Chondrocyte (in vitro differentiated cells): Measurements from ENCODE around the gene TNRC6C. TPM values are rescaled to one million over a fixed set of nuclear protein-coding genes. Genes with fewer than 3 reads are reported as not detected.

Experiments used
- DNase-seq: peaks from one replicate; pipeline ENCODE4 v3.0.0; 2021; ENCODE audit warnings: mixed read lengths, low spot score
- H3K27ac Mint-ChIP-seq: one replicate; pipeline ENCODE4 v1.8.0; 2021; ENCODE audit warnings: mild to moderate bottlenecking, moderate library complexity, mixed read lengths; ENCODE audit not compliant: unreplicated experiment
- H3K27me3 Mint-ChIP-seq: 2 replicates; pipeline ENCODE4 v1.8.0; 2021; ENCODE audit warnings: low read depth, mixed read lengths
- H3K36me3 Mint-ChIP-seq: 2 replicates; pipeline ENCODE4 v1.8.0; 2021; ENCODE audit warnings: low read depth, mixed read lengths
- H3K4me1 Mint-ChIP-seq: 2 replicates; pipeline ENCODE4 v1.8.0; 2021; ENCODE audit warnings: low read depth, mild to moderate bottlenecking, mixed read lengths
- H3K4me3 Mint-ChIP-seq: one replicate; pipeline ENCODE4 v1.8.0; 2021; ENCODE audit warnings: mild to moderate bottlenecking, moderate library complexity, mixed read lengths; ENCODE audit not compliant: unreplicated experiment
- H3K9me3 Mint-ChIP-seq: 2 replicates; pipeline ENCODE4 v1.8.0; 2021; ENCODE audit warnings: low read depth, mixed read lengths
- CTCF ChIP-seq: fragments of 200-600 bp; sonication (generic); IDR thresholded peaks from 2 replicates; pipeline ENCODE4 v1.5.0; 2021; ENCODE audit warnings: antibody characterized with exemption, mild to moderate bottlenecking, moderate library complexity
- total RNA-seq: library from RNA; stranded (reverse); gene quantifications from 3 replicates; pipeline ENCODE4 v1.2.1, GENCODE V29; 2021

TNRC6C gene
- total RNA-seq, 1 donor from 2014 or later, result 19.8 TPM

- DNase-seq, result no peak
- Mint-ChIP-seq H3K4me1 (peaks cover 12% of the 10 kb centered on the region), H3K27me3 (no peaks in the 10 kb centered on the region), H3K4me3 (no peak overlapping the region), H3K36me3 (peaks cover 2% of the 10 kb centered on the region), H3K27ac (no peak overlapping the region), H3K9me3 (no peaks in the 10 kb centered on the region)
- TF ChIP-seq CTCF, result no peak
Observed at GRCh38 chr17:78125138-78125913, 166.8 kb downstream of the TNRC6C start.

- Mint-ChIP-seq H3K36me3 (peaks cover 2% of the 10 kb centered on the region), H3K27ac (no peak overlapping the region), H3K4me3 (peak overlapping the region; percentile 9), H3K27me3 (no peaks in the 10 kb centered on the region), H3K4me1 (peaks cover 12% of the 10 kb centered on the region), H3K9me3 (no peaks in the 10 kb centered on the region)
- no peak for TF ChIP-seq CTCF
- no peak for DNase-seq
Observed at GRCh38 chr17:78125976-78126894, 167.7 kb downstream of the TNRC6C start.

GRCh38 chr17:78126895-78127238 is 168.4 kb downstream of the TNRC6C start:
- no peak for TF ChIP-seq CTCF
- peak overlapping the region; percentile 77 for H3K4me3 Mint-ChIP-seq
- no peaks in the 10 kb centered on the region for H3K27me3 Mint-ChIP-seq
- H3K36me3 Mint-ChIP-seq, result peaks cover 2% of the 10 kb centered on the region
- DNase-seq, result no peak
- H3K27ac Mint-ChIP-seq, result no peak overlapping the region
- H3K4me1 Mint-ChIP-seq, result peaks cover 12% of the 10 kb centered on the region
- no peaks in the 10 kb centered on the region for H3K9me3 Mint-ChIP-seq

GRCh38 chr17:78127239-78127887 is 168.9 kb downstream of the TNRC6C start:
- no peaks in the 10 kb centered on the region for H3K9me3 Mint-ChIP-seq
- H3K4me3 Mint-ChIP-seq, result peak overlapping the region; percentile 77
- DNase-seq, result no peak
- no peak for TF ChIP-seq CTCF
- H3K36me3 Mint-ChIP-seq, result peaks cover 2% of the 10 kb centered on the region
- peak overlapping the region; percentile 36 for H3K27ac Mint-ChIP-seq
- no peaks in the 10 kb centered on the region for H3K27me3 Mint-ChIP-seq
- H3K4me1 Mint-ChIP-seq, result peaks cover 12% of the 10 kb centered on the region
